Esophagus muscularis mucosa (tissue), 4 donors: Measurements from ENCODE around the gene CMPK2. TPM values are rescaled to one million over a fixed set of nuclear protein-coding genes. Genes with fewer than 3 reads are reported as not detected.

ENCODE experiments used
- DNase-seq: peaks from one replicate; pipeline ENCODE4 v3.0.0-alpha.2; 2017; ENCODE audit errors: extremely low spot score
- H3K27ac ChIP-seq, 4 donors: fragments of 200-600 bp; sonication (generic); replicated peaks in 1 of 4; 1 replicate in 3 of 4; 2 replicates in 1 of 4; pipeline ENCODE4 v1.5.1; 2016 to 2019; ENCODE audit warnings: mild to moderate bottlenecking in 1 of 4
- H3K27me3 ChIP-seq, 4 donors: fragments of 200-600 bp; sonication (generic); one replicate each; pipeline versions ENCODE4 v1.5.1 to v1.6.0; 2016 to 2019
- H3K36me3 ChIP-seq, 4 donors: fragments of 200-600 bp; sonication (generic); one replicate each; pipeline ENCODE4 v1.5.1; 2016 to 2019
- H3K4me1 ChIP-seq, 4 donors: fragments of 200-600 bp; sonication (generic); one replicate each; pipeline ENCODE4 v1.5.1; 2016 to 2019
- H3K4me3 ChIP-seq, 4 donors: fragments of 200-600 bp; sonication (generic); 1 replicate in 2 of 4; 2 replicates in 2 of 4; pipeline ENCODE4 v1.5.1; 2016 to 2019; ENCODE audit warnings: mild to moderate bottlenecking in 4 of 4, moderate library complexity in 1 of 4
- H3K9me3 ChIP-seq, 4 donors: fragments of 200-600 bp; sonication (generic); 1 replicate in 3 of 4; 2 replicates in 1 of 4; pipeline ENCODE4 v1.5.1; 2016 to 2019
- CTCF ChIP-seq, 3 experiments: fragments of 200-600 bp in 2 of 3; fragments of 450-650 bp in 1 of 3; sonication (generic) in 2 of 3; IDR thresholded peaks; one replicate each; pipeline ENCODE4 v1.5.1; 2017 to 2019; ENCODE audit warnings: antibody characterized with exemption in 3 of 3, mild to moderate bottlenecking in 2 of 3, moderate library complexity in 1 of 3
- EP300 ChIP-seq: sonication (generic); formaldehyde crosslinking; IDR thresholded peaks from one replicate; pipeline ENCODE4 v1.6.1; 2017; ENCODE audit warnings: antibody characterized with exemption
- POLR2A ChIP-seq: fragments of 450-650 bp; IDR thresholded peaks from one replicate; pipeline ENCODE4 v1.6.1; 2017; ENCODE audit warnings: antibody characterized with exemption, moderate library complexity, mild to moderate bottlenecking, low read depth
- POLR2AphosphoS5 ChIP-seq, 2 donors: sonication (generic); formaldehyde crosslinking; IDR thresholded peaks; one replicate each; pipeline ENCODE4 v1.6.1; 2017; ENCODE audit warnings: antibody characterized with exemption in 2 of 2
- WGBS: methylation state at CpG from one replicate; pipeline ENCODE4 v1.1.5; 2018; 5-methylcytosine and 5-hydroxymethylcytosine counted together
- intact Hi-C: fragments of 100-400 bp; cut with DNase I; formaldehyde crosslinking; loops from one replicate; pipeline ENCODE4 v1.15.1; 2023
- total RNA-seq, 4 donors: library from RNA; depleted of rRNA; stranded (reverse); fragments of >200 nt; gene quantifications; one replicate each; pipeline versions ENCODE4 v1.1.0 to v1.2.1, GENCODE V29; 2016

The CMPK2 gene
- total RNA-seq, 4 donors from 2014 or later, result 3.3 to 8.3 (median 5.8) TPM

GRCh38 chr2:6827566-6828298 is 38.0 kb downstream of the CMPK2 start:
- Histone ChIP-seq H3K4me3 (no peak overlapping the region), H3K36me3 (no peaks in the 10 kb centered on the region), H3K4me1 (peaks cover 0 to 9% (median 2%) of the 10 kb centered on the region in 4 donors), H3K27ac (no peak overlapping the region), H3K9me3 (peaks cover 0 to 12% (median 5%) of the 10 kb centered on the region in 4 donors), H3K27me3 (no peaks in the 10 kb centered on the region)
- TF ChIP-seq POLR2A (no peak), CTCF (IDR thresholded peaks at IDR 0.05) (no peak)
- DNase-seq, result no peak
- intact Hi-C loops, result no loop called here
- WGBS, result 70% methylated on average over 5 of the region's 5 CpGs

GRCh38 chr2:6826081-6826913 is 39.4 kb downstream of the CMPK2 start:
- Histone ChIP-seq H3K36me3 (no peaks in the 10 kb centered on the region), H3K4me1 (peaks cover 0 to 9% (median 2%) of the 10 kb centered on the region in 4 donors), H3K27me3 (no peaks in the 10 kb centered on the region), H3K4me3 (no peak overlapping the region), H3K27ac (no peak overlapping the region), H3K9me3 (peaks cover 0 to 5% (median 2%) of the 10 kb centered on the region in 4 donors)
- intact Hi-C loops, result no loop called here
- TF ChIP-seq POLR2A (no peak), CTCF (IDR thresholded peaks at IDR 0.05) (peak; percentile 16 to 51 (median 42))
- DNase-seq, result no peak
- 61% methylated on average over 4 of the region's 4 CpGs for WGBS

- no peak overlapping the region for H3K4me3 ChIP-seq
- H3K9me3 ChIP-seq, result no peaks in the 10 kb centered on the region
- peak; percentile 21 for DNase-seq
- H3K27ac ChIP-seq, result no peak overlapping the region
- intact Hi-C loops, result no loop called here
- H3K27me3 ChIP-seq, result peaks cover 0 to 9% (median 0%) of the 10 kb centered on the region in 4 donors
- TF ChIP-seq CTCF (IDR thresholded peaks at IDR 0.05) (no peak), POLR2A (no peak), POLR2AphosphoS5 (IDR thresholded peaks at IDR 0.05) (no peak), EP300 (no peak)
- no peaks in the 10 kb centered on the region for H3K36me3 ChIP-seq
- 58% methylated on average over 3 of the region's 3 CpGs for WGBS
- peaks cover 0 to 9% (median 2%) of the 10 kb centered on the region in 4 donors for H3K4me1 ChIP-seq
Observed at GRCh38 chr2:6824962-6825361, 40.7 kb downstream of the CMPK2 start.

GRCh38 chr2:6823111-6823510 is 42.6 kb downstream of the CMPK2 start:
- WGBS, result 38% methylated on average over 5 of the region's 5 CpGs
- no peaks in the 10 kb centered on the region for H3K36me3 ChIP-seq
- intact Hi-C loops, result no loop called here
- no peaks in the 10 kb centered on the region for H3K9me3 ChIP-seq
- TF ChIP-seq EP300 (no peak), POLR2AphosphoS5 (IDR thresholded peaks at IDR 0.05) (no peak), CTCF (IDR thresholded peaks at IDR 0.05) (no peak), POLR2A (no peak)
- H3K4me3 ChIP-seq, result no peak overlapping the region
- peak; percentile 26 for DNase-seq
- no peak overlapping the region for H3K27ac ChIP-seq
- H3K27me3 ChIP-seq, result peaks cover 0 to 9% (median 0%) of the 10 kb centered on the region in 4 donors
- peaks cover 0 to 8% (median 2%) of the 10 kb centered on the region in 4 donors for H3K4me1 ChIP-seq
